Measurements from ENCODE around the gene FNDC3B.

The FNDC3B gene

GRCh38 chr3:172102883-172103310 lies 63.5 kb downstream of the FNDC3B start:
- no peak overlapping the region for H3K4me3 ChIP-seq (ENCODE audit: low read depth, low read length)
- H3K36me3 ChIP-seq, result no peaks in the 10 kb centered on the region
- no peak for TF ChIP-seq CTCF (IDR thresholded peaks at IDR 0.05; ENCODE audit: low read depth, low read length)
- DNase-seq, result no peak
- no peaks in the 10 kb centered on the region for H3K9me3 ChIP-seq
- no peaks in the 10 kb centered on the region for H3K27me3 ChIP-seq
- no peaks in the 10 kb centered on the region; the same call in 1 of the 2 replicates for H3K4me1 ChIP-seq

- Histone ChIP-seq H3K9me3 (no peaks in the 10 kb centered on the region), H3K4me3 (ENCODE audit: low read depth, low read length) (no peak overlapping the region), H3K36me3 (no peaks in the 10 kb centered on the region), H3K27me3 (no peaks in the 10 kb centered on the region), H3K4me1 (no peaks in the 10 kb centered on the region; the same call in 1 of the 2 replicates)
- no peak for TF ChIP-seq CTCF (IDR thresholded peaks at IDR 0.05; ENCODE audit: low read depth, low read length)
- DNase-seq, result no peak
Observed at GRCh38 chr3:172103724-172104123, 64.3 kb downstream of the FNDC3B start.

GRCh38 chr3:172104471-172105072 lies 65.2 kb downstream of the FNDC3B start:
- no peaks in the 10 kb centered on the region; the same call in 1 of the 2 replicates for H3K4me1 ChIP-seq
- no peak for DNase-seq
- H3K4me3 ChIP-seq (ENCODE audit: low read depth, low read length), result no peak overlapping the region
- H3K27me3 ChIP-seq, result no peaks in the 10 kb centered on the region
- TF ChIP-seq CTCF (IDR thresholded peaks at IDR 0.05; ENCODE audit: low read depth, low read length), result no peak
- no peaks in the 10 kb centered on the region for H3K9me3 ChIP-seq
- no peaks in the 10 kb centered on the region for H3K36me3 ChIP-seq

- Histone ChIP-seq H3K4me1 (no peaks in the 10 kb centered on the region; the same call in 1 of the 2 replicates), H3K9me3 (no peaks in the 10 kb centered on the region), H3K36me3 (no peaks in the 10 kb centered on the region), H3K27me3 (no peaks in the 10 kb centered on the region), H3K4me3 (ENCODE audit: low read depth, low read length) (no peak overlapping the region)
- TF ChIP-seq CTCF (IDR thresholded peaks at IDR 0.05; ENCODE audit: low read depth, low read length), result no peak
- no peak for DNase-seq
Observed at GRCh38 chr3:172106037-172106954, 66.9 kb downstream of the FNDC3B start.

GRCh38 chr3:172106989-172107388 lies 67.6 kb downstream of the FNDC3B start:
- Histone ChIP-seq H3K4me3 (ENCODE audit: low read depth, low read length) (no peak overlapping the region), H3K27me3 (no peaks in the 10 kb centered on the region), H3K36me3 (no peaks in the 10 kb centered on the region), H3K9me3 (no peaks in the 10 kb centered on the region), H3K4me1 (no peaks in the 10 kb centered on the region; the same call in 1 of the 2 replicates)
- no peak for DNase-seq
- no peak for TF ChIP-seq CTCF (IDR thresholded peaks at IDR 0.05; ENCODE audit: low read depth, low read length)

GRCh38 chr3:172107403-172107802 lies 68.0 kb downstream of the FNDC3B start:
- TF ChIP-seq CTCF (IDR thresholded peaks at IDR 0.05; ENCODE audit: low read depth, low read length), result no peak
- H3K9me3 ChIP-seq, result no peaks in the 10 kb centered on the region
- no peaks in the 10 kb centered on the region for H3K36me3 ChIP-seq
- no peaks in the 10 kb centered on the region; the same call in 1 of the 2 replicates for H3K4me1 ChIP-seq
- no peaks in the 10 kb centered on the region for H3K27me3 ChIP-seq
- DNase-seq, result no peak
- H3K4me3 ChIP-seq (ENCODE audit: low read depth, low read length), result no peak overlapping the region

Data from BE2C (cell line).